Endothelial cell of umbilical vein (primary cell): Measurements from ENCODE around the gene ETDC. TPM values are rescaled to one million over a fixed set of nuclear protein-coding genes. Genes with fewer than 3 reads are reported as not detected.

Source experiments
- BruUV-seq: library from RNA; stranded (reverse); fragments of 400-500 nt; replicated peaks from 2 replicates; lab custom pipeline; 2021; lab: Mats Ljungman, UMichigan
- CTCF ChIA-PET: fragments of 300-600, 350-600 bp; sonication (Branson Sonifier 250); formaldehyde crosslinking; loops from one replicate; lab custom pipeline; 2021; ENCODE audit warnings: antibody characterized with exemption, inconsistent platforms; lab: Charles Lee
- POLR2A ChIA-PET: fragments of 300-600, 350-600 bp; sonication (Branson Sonifier 250); formaldehyde crosslinking; loops from one replicate; lab custom pipeline; 2021; ENCODE audit warnings: antibody characterized with exemption, inconsistent platforms; lab: Charles Lee
- DNase-seq: peaks from one replicate; pipeline ENCODE4 v3.0.0-alpha.2; 2011; ENCODE audit warnings: low read depth, low spot score
- FAIRE-seq: peaks from 2 replicates; lab custom pipeline; 2011; peaks lifted over from hg19 to GRCh38; lab: Jason Lieb, UNC
- H2AFZ ChIP-seq: 2 replicates; pipeline ENCODE4 v1.6.0; 2012; ENCODE audit warnings: low read depth, low read length, control low read depth, inconsistent platforms
- H3K27ac ChIP-seq: 2 replicates; pipeline ENCODE4 v1.5.1; 2011; ENCODE audit warnings: low read depth, mild to moderate bottlenecking, control low read depth, low read length, moderate library complexity; ENCODE audit not compliant: insufficient read depth
- H3K27me3 ChIP-seq, 2 experiments: 2 replicates each; pipeline versions ENCODE4 v1.6.0 to v1.6.1; 2011; ENCODE audit warnings: low read length in 2 of 2, mixed read lengths in 1 of 2; ENCODE audit not compliant: control insufficient read depth in 2 of 2, insufficient read depth in 2 of 2
- H3K36me3 ChIP-seq, 2 experiments: 2 replicates in 1 of 2; 3 replicates in 1 of 2; pipeline ENCODE4 v1.5.1; 2011; ENCODE audit warnings: low read length in 2 of 2, mild to moderate bottlenecking in 1 of 2, moderate library complexity in 1 of 2; ENCODE audit not compliant: control insufficient read depth in 2 of 2, insufficient read depth in 2 of 2; ENCODE audit errors: extremely low read depth in 1 of 2
- H3K4me1 ChIP-seq: 3 replicates; pipeline ENCODE4 v1.5.1; 2011; ENCODE audit warnings: mild to moderate bottlenecking, low read length; ENCODE audit not compliant: control insufficient read depth, insufficient read depth; ENCODE audit errors: extremely low read depth
- H3K4me2 ChIP-seq: 2 replicates; pipeline ENCODE4 v1.6.1; 2011; ENCODE audit warnings: low read length, control low read depth, mixed read lengths; ENCODE audit not compliant: insufficient read depth
- H3K4me3 ChIP-seq, 3 experiments: fragments of 200-600 bp in 1 of 3; sonication (generic), shearing (Covaris generic) in 1 of 3; replicated peaks in 1 of 3; 2 replicates each; pipeline ENCODE4 v1.5.1; 2011 to 2016; ENCODE audit warnings: control low read depth in 3 of 3, low read length in 3 of 3, mild to moderate bottlenecking in 2 of 3, inconsistent platforms in 1 of 3, low read depth in 1 of 3, moderate library complexity in 1 of 3; ENCODE audit not compliant: insufficient read depth in 1 of 3
- H3K79me2 ChIP-seq: 2 replicates; pipeline ENCODE4 v1.6.0; 2012; ENCODE audit warnings: low read length, inconsistent platforms; ENCODE audit not compliant: control insufficient read depth, insufficient read depth
- H3K9ac ChIP-seq: replicated peaks from 2 replicates; pipeline ENCODE3; 2011; ENCODE audit warnings: low read length, control low read depth; ENCODE audit not compliant: insufficient read depth; ENCODE audit errors: extremely low read depth
- H3K9me1 ChIP-seq: replicated peaks from 3 replicates; pipeline ENCODE4 v1.6.0; 2011; ENCODE audit warnings: mild to moderate bottlenecking, low read length; ENCODE audit not compliant: control insufficient read depth, insufficient read depth; ENCODE audit errors: extremely low read depth
- H3K9me3 ChIP-seq: replicated peaks from 2 replicates; pipeline ENCODE4 v1.5.1; 2012; ENCODE audit warnings: low read length, inconsistent platforms; ENCODE audit not compliant: control insufficient read depth, insufficient read depth
- H4K20me1 ChIP-seq: replicated peaks from 2 replicates; pipeline ENCODE3; 2011; ENCODE audit warnings: mild to moderate bottlenecking, low read length; ENCODE audit not compliant: control insufficient read depth, insufficient read depth; ENCODE audit errors: extremely low read depth
- CTCF ChIP-seq, 2 donors: IDR thresholded peaks; 1 replicate in 1 of 2; 2 replicates in 1 of 2; pipeline ENCODE4 v1.5.1; 2011; ENCODE audit warnings: low read length in 2 of 2, mild to moderate bottlenecking in 2 of 2, moderate library complexity in 2 of 2, control low read depth in 1 of 2, inconsistent platforms in 1 of 2, low read depth in 1 of 2; ENCODE audit not compliant: insufficient read depth in 1 of 2; ENCODE audit errors: extremely low read depth in 1 of 2
- EZH2 ChIP-seq: IDR thresholded peaks from 2 replicates; pipeline ENCODE4 v1.6.1; 2012; ENCODE audit warnings: borderline replicate concordance, low read depth, mild to moderate bottlenecking, moderate library complexity, low read length, inconsistent platforms; ENCODE audit not compliant: severe bottlenecking
- FOS ChIP-seq: IDR thresholded peaks from 2 replicates; pipeline ENCODE4 v1.6.1; 2011; ENCODE audit warnings: mild to moderate bottlenecking, low read length, moderate library complexity, borderline replicate concordance; ENCODE audit not compliant: insufficient read depth
- GATA2 ChIP-seq: IDR thresholded peaks from 2 replicates; pipeline ENCODE4 v1.7.0; 2011; ENCODE audit warnings: low read depth, mild to moderate bottlenecking, moderate library complexity, mixed read lengths, low read length; ENCODE audit not compliant: insufficient read length, insufficient read depth
- JUN ChIP-seq: IDR thresholded peaks from 2 replicates; pipeline ENCODE4 v1.6.1; 2011; ENCODE audit warnings: borderline replicate concordance, low read depth; ENCODE audit not compliant: insufficient read length, insufficient read depth
- MYC ChIP-seq: IDR thresholded peaks from one replicate; pipeline ENCODE4 v1.6.1; 2011; ENCODE audit warnings: mild to moderate bottlenecking, low read depth, low read length
- POLR2A ChIP-seq: IDR thresholded peaks from 2 replicates; pipeline ENCODE4 v1.6.1; 2012; ENCODE audit warnings: low read depth, mild to moderate bottlenecking, control low read depth, low read length
- POLR2AphosphoS5 ChIP-seq: IDR thresholded peaks from 2 replicates; pipeline ENCODE4 v1.6.1; 2012; ENCODE audit warnings: low read depth, mild to moderate bottlenecking, control low read depth, low read length, moderate library complexity; ENCODE audit not compliant: insufficient read depth
- dilution Hi-C: fragments of 300-500 bp; cut with MboI; formaldehyde crosslinking; loops from one replicate; pipeline ENCODE4 v1.15.0; 2019; ENCODE audit warnings: low sequenced_read_pairs; ENCODE audit not compliant: extremely low pct_ligation_motif_present
- intact Hi-C: fragments of 100-400 bp; cut with micrococcal nuclease; formaldehyde crosslinking; loops from one replicate; pipeline ENCODE4 v1.10.0; 2022
- polyA plus RNA-seq, 4 experiments: library from polyadenylated mRNA; depleted of rRNA in 3 of 4; stranded (reverse) in 3 of 4; unstranded in 1 of 4; fragments of >200 nt; gene quantifications; 2 replicates each; pipeline versions ENCODE4 v1.2.1 to v1.2.3, GENCODE V29; 2011 to 2012; ENCODE audit warnings: missing spikeins in 1 of 4
- total RNA-seq: library from RNA; stranded (reverse); gene quantifications from 2 replicates; pipeline ENCODE4 v1.2.3, GENCODE V29; 2021
- TF ChIP-seq, protein P1 (sequence below): IDR thresholded peaks from 2 replicates; pipeline ENCODE4 v1.6.1; 2011; ENCODE audit not compliant: insufficient read depth, insufficient read length

The ETDC gene
- total and polyA plus RNA-seq, 2 donors (not counting 3 experiments of a cell fraction or from before 2014, with no cell fraction given) = not detected

GRCh38 chrX:135347381-135348016 is 38.2 kb downstream of the ETDC start:
- TF ChIP-seq CTCF (IDR thresholded peaks at IDR 0.05; ENCODE audit: extremely low read depth in 1 of 2, insufficient read depth in 1 of 2, low read depth in 1 of 2, low read length in 2 of 2) = no peak
- TF ChIP-seq POLR2AphosphoS5 = no peak
- no peak for TF ChIP-seq JUN
- TF ChIP-seq GATA2 = no peak
- TF ChIP-seq EZH2 = no peak
- no peak for TF ChIP-seq MYC
- no peak for TF ChIP-seq FOS
- TF ChIP-seq, protein P1, sequence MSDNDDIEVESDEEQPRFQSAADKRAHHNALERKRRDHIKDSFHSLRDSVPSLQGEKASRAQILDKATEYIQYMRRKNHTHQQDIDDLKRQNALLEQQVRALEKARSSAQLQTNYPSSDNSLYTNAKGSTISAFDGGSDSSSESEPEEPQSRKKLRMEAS = no peak
- TF ChIP-seq POLR2A = no peak
- FAIRE-seq (no peak), DNase-seq (no peak)
- Histone ChIP-seq H3K9me1 (no peaks in the 10 kb centered on the region), H3K4me1 (peaks cover 10% of the 10 kb centered on the region), H2AFZ (no peak overlapping the region), H3K79me2 (peaks cover 3% of the 10 kb centered on the region), H4K20me1 (no peaks in the 10 kb centered on the region), H3K27me3 (no peaks in the 10 kb centered on the region), H3K4me3 (no peak overlapping the region), H3K27ac (no peak overlapping the region), H3K36me3 (peaks cover 0 to 7% of the 10 kb centered on the region in 2 experiments), H3K9ac (no peak overlapping the region), H3K4me2 (no peak overlapping the region), H3K9me3 (no peaks in the 10 kb centered on the region)
- BruUV-seq = no TSS peak
- ChIA-PET CTCF (no interaction called here), POLR2A (no interaction called here)
- intact Hi-C loops (no loop called here), dilution Hi-C loops (no loop called here)
